Measurements from ENCODE around the gene SHTN1.

The SHTN1 gene

DNA sequence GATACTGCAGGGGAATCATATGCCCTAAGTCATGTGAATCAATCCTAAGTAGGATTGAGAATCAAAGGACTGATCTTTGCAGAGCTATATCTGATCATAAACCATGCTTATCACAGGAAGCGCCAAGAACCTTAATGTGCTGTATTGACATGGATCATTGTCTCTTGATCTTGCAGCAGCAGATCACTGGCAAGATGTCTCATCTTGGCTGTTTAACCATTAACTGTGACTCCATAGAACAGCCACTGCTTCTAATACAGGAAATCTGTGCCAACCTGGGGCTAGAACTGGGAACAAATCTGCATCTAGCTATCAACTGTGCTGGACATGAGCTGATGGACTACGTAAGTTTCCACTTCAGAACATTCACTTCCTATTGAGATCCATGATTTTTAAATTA, 134.0 kb downstream of the SHTN1 start:
- DNase-seq = no peak

DNA sequence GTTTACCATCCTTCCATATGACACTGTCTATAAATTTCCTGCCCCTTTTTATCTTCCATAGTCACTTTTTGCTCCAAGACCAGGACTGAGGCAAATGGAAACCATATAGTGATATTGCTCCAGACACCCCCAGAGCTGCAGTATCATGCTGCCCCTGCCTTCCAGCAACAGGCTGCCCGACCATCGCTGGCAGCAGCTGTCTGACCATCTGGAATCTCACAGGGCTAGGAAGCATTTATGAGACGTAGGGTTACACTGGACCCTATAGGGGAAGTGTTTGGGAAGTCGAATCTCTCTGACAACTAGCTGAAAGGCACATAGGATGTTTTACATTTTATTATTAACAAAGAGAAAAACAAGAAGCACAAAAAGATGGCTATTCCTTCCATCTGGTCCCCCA, 136.3 kb downstream of the SHTN1 start:
- DNase-seq = no peak

DNA sequence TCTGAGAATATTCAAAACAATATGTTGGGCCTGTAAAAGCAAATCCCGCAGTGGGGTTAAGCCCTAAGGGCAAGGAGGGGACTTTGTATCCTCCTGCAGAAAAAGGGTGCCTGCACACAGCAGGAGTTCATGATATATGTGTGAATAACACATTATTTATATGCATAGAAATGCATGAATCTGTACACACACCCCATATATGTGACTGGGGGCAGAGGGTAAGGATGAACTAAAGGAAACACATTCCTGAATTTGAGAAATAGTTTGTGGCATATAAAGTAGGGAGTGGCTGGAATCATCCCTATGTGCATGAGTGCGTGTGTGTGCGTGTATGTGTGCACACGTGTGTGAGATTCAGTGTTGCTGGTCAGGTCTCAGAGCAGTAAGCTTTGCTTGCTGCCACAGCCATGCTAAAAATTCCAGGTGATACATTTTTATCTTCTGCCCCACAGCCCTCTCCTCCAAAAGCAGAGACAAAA, 136.8 kb downstream of the SHTN1 start:
- no peak for DNase-seq

DNA sequence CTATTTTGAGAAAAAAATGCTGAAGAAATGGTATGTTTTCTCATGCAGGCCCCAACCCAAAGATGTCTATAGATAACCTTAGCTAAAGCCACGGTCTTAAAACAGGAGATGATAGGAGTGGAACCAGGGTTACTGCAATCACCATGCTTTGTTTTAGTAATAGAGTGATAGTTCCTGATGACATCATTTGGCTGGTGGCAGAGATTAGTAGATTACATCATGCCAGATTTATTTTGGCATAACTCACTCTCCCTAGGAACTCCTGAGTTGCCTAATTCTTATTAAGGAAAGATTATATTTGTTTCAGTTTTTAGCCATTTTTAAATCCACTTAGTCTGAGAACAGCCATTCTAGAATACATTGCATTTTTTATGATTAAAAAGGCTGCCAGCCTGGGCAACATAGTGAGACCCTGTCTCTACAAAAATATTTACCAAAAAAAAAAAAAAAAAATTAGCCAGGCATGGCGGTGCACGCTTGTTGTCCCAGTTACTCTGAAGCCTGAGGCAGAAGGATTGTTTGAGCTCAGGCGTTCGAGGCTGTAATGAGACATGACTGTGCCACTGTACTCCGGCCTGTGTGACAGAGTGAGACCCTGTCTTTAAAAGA, 137.9 kb downstream of the SHTN1 start:
- DNase-seq = no peak

DNA sequence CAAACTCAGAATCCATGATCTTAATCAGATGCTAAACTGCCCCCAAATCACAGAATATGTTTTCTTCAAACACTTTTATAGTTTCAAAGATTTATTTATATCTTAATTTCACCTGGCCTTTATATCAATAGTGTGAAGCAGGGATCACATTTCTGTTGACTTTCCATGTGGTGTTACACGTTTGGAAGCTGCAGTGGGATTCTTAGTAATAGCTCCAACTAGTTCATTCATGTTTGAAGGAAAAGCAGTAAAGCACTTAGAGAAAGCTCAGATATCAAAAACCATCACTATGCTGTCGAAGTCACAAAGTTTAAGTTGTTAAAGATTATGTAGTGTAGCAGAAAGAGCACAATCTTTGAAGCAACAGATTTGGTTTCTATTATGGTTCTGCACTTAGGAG, 138.9 kb downstream of the SHTN1 start:
- no peak for DNase-seq

DNA sequence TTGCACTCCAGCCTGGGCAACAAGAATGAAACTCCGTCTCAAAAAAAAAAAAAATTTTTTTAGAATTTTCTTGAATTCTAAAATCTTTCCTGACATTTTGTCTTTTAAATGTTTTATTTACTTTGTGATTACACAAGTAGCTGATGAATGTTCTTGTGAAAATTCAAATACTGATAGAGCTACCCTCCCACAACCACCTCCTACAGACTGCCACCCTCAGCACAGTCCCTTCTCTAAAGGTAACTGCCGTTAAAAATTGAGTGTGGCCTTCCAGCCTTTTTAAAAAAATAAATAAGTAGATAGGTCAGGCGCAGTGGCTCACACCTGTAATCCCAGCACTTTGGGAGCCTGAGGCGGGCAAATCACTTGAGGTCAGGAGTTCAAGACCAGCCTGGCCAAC, 140.6 kb downstream of the SHTN1 start:
- no peak for DNase-seq

DNA sequence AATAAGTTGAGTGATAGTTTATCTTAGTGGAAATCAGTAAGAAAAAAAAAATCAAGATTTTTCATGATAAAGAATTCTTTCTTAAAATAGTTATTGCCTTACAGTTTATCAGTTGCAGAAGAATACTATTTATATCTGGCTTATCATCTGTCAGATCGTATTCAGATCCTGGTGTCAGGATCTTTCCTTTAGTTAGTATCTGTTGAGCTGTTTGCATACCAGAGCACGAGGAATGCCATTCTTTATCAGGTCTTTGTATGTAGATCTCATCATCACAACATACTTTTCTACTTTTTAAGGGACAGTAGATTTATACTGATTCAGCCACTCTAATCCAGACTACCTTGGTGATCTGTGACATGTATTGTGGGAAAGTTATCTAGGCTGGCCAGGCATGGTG, 143.2 kb downstream of the SHTN1 start:
- DNase-seq = no peak

DNA sequence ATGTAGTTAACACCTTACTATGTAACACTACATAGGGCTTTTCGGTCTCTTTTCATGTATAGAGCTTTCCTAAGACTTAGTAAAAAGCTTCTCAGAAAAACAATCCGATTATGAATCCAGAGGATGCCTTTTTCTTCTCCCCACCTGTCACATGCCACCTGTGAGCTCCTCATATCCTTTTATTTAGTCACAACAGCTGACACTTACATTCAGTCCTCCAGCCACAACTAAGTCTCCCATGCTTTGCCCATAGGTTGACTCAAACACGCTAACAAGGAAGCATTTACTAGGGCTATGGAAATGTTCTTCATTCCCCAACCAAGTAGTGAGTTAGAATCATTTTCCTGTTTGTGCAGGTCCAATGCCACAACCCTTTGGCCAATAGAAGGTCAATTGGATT, 147.8 kb downstream of the SHTN1 start:
- DNase-seq = no peak

DNA sequence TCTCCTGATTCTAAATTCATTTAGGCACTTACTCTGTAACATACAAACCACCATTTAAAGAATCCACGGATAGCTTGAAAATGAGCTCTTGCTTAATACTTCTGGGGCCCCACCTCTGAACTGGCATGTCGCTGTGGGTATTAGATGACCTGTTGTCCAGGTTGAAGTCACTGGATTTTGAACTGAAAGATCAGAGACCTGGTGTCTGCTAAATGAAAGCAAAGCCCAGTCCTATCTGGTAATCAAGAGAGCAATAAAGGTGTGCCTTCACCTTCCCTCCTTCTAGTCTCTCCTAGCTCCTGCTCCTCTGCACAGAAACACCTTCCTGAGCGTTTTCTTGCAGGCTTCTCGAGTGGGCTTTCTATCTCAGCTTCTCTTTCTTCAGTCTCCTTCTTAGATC, 151.3 kb downstream of the SHTN1 start:
- no peak for DNase-seq

DNA sequence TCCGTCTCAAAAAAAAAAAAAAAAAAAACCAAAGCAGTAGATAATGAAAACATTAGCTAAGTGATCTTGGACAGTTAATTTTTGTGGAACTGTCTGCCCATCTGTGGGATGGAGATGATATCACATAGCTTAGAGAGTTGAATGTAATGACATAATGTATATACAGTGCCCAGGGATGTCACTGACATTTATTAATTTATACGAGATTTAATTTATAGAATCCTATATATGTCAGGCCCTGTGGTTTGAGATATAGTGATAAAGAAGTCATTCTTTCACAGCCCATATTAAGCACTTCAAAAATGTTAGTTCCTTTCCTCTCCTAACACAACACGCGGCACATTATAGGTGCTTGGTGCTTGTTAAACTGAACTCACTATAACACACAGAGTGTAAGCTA, 151.7 kb downstream of the SHTN1 start:
- DNase-seq = no peak

DNA sequence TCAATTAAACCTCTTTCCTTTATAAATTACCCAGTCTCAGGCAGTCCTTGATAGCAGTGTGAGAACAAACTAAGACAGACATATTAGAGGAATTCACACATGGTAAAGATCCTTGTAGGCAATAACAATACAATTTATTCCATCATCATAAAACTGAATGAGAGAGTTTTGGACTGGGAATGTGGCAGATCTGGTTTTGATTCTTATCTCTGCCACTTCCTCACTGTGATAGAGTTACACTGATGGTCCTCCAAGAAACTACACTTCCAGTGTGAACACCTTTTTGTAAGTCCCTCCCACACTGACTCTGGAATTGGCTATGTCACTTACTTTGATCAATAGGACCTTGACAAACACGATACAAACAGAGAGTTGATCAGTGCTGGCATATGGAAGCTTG, 152.7 kb downstream of the SHTN1 start:
- DNase-seq = no peak

DNA sequence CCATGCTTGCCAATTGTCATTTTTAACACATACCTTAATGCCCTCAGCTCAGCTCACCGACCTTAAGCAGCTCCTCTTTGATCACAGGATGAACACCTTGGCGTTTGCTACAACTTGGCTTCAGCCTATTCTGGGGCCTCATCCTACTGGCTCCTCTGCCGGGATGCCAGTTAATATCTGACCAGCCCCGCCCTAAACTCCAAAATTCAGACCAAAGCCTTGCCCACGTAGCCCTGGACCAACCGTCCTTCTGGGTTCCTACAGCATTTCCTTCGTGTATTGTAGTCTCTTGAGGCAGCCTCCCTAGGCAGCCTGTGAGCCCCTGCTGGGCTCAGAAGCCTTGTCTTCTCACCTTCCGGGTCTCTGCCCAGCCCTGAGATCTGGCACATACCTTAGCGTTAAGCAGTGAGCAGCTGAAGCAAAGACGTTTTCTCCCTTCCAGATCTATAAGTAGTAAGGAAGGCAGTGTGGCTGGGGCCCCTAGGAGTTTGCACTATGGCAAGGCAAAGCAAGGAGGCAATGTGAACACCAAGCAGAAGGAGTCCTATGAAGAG, 154.9 kb downstream of the SHTN1 start:
- DNase-seq = no peak

DNA sequence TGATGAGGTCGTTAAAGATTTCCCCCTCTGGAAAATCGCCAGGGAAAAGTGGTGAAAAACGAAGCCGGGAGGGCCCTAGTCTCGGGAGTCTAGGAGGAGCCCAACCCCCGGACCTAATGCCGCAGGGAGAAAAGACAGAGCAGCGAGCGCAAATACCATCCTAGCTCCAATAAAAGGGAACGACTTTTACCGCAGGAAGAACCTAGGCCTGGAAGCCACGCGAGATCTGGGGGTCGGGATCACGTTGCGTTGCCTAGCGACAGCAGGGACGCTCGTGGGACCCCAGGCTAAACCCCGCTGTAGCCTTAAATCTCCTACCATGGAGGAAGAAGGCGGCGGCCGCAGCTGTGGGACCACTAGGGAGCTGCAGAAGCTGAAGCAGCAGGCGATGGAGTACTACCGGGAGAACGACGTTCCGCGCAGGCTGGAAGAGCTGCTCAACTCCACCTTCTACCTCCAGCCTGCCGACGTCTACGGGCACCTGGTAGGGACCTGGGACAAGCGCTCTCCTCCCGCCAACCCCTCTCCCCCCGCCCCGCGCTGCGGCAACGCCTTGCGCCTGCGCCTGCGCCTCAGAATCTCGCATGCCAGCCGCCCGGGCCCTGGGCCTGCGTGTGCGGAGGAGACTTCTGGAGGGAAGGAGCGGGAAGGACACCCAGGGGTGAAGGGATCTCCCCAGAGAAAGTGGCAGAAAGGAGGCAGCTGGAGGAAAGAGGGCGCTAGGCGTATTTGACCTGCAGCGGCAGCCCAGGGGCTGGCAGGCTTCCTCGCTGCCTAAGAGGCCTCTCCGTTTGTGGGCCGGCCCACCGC, 155.5 kb downstream of the SHTN1 start, which contains the start of gene ENO4:
ENO4 (plus strand) TSS at position 252 of the 810 bp plus-strand sequence; CDS start at position 320, 68 bp downstream.
- DNase-seq = peak; percentile 96

DNA sequence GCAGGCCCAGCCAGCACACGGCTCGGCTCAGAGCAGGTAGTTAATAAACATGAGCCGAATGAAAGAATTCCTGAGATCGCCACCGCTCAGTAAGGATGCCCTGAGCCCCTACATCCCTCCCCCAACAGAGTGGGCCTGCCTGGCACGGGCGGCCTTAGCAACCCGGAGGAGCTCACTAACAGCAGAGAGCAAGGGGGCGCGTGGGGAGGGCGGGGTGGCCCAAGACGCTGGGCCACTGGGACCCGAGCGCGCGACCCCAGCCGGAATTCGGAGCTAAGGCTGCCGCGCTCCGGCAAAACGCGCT, 156.1 kb downstream of the SHTN1 start:
- DNase-seq = no peak

DNA sequence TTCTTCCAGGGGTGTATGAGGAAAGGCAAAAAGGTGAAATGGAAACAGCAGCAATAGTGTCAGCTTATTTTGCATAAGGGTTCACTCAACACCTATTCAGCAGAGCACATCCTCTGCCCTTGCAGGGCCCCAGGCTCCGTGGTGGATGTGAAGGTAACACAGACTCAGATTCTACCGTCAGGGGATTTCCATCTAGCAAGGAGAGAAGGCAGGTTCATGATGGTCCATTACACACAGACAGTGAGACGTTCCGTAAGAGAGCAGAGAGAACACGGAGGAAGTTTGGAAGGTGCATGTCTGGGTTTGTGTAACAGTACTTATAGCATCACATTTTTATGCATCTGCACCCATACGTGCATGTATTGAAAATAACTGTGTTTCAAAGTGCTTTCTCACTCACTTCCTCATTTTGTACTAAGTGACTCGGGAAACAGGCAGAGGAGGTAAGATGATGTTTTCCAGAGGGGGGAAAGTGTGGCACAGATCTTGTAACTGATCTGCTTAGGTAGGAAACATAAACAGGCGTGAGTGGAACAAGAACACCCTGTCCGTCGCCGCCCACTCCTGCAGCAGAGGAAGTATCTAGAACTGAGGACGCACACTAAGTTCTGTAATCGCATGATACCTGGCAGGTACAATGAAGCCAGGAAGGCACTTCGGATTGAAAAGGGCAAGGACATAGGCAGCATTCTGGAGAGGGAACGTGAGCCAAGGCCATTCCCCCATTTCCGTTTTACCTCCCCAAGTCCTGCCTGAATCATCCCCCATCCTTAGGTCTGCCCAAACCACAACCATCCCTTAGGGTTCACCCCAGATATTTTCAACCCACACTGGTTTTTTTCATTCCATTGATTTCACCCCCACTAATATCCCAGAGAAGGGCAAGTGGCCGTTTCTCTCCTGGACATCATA, 156.7 kb downstream of the SHTN1 start:
- no peak for DNase-seq

DNA sequence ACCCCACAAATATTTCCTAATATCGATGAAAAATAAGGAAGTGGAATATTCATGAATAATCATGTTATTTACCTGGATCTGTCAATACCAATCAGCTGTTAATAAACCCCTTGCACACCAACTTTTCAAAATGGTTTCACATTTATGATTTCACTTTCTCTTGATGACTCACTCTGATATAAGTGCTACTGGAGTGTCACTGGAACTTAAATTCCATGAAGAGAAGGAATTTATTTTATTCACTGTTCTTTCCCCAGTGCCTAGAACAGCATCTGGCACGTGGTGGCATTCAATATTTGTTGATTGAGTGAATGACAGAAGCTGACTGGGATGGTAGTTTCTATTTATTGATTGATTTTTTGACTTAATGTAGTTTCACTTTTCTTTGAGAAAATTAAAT, 159.2 kb downstream of the SHTN1 start:
- DNase-seq = no peak

DNA sequence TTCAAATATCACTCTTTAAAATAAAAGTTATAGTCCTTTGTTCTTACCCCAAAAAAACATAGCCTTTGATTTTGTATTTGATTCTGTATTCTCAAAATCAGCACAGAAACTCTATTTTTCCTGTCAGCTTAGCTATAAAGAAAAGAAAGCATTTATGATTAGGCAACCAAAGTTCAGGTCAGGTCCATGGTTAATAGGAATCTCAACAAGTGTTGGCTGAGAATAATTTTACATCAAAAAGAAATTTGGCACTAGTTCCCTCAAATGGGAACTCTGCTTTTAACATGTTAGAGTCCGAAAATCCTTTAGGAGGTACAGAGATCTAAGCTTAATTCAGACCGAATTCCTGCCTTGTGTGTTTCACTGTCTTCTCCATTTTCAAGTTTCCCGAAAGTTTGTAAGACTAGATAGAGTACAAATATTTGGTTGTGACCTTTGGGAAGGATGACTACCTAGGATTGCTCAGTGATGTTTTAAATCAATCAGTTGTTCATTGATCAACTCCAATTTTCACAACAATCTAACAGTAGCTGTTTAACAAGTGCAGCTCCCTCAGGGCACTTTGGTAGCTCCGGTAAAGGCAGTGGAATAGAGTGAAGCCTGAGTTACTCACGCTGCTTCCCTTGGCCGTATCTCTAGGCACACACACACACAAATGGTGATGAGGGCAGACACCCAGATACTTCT, 164.5 kb downstream of the SHTN1 start:
- DNase-seq = no peak

DNA sequence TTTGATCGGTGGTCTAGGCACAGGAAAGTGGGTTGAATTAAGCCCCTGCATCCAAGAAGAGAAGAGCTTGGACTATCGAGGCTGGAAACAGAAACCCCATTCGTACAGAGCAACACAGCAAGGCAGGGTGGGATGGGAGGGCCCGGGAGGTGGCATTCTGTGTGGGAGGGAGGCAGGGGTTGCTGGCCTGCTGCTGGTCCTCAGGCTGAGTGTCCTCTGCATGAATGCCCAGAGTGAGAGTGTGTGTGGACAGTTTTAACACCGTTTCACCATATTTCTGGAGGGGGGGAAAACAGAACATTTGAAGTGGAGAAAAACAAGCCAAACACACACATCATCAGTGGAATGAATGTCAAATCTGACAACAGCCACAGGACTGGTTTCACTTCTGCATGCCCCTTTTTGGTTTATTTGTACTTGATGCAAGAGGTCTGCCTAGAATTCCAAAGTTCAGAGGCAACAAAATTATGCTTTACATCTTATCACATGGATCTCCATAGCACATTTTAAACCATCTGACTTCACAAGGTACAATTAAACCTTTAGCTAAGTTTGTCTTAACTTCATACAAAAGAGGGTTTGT, 166.8 kb downstream of the SHTN1 start:
- DNase-seq = no peak

DNA sequence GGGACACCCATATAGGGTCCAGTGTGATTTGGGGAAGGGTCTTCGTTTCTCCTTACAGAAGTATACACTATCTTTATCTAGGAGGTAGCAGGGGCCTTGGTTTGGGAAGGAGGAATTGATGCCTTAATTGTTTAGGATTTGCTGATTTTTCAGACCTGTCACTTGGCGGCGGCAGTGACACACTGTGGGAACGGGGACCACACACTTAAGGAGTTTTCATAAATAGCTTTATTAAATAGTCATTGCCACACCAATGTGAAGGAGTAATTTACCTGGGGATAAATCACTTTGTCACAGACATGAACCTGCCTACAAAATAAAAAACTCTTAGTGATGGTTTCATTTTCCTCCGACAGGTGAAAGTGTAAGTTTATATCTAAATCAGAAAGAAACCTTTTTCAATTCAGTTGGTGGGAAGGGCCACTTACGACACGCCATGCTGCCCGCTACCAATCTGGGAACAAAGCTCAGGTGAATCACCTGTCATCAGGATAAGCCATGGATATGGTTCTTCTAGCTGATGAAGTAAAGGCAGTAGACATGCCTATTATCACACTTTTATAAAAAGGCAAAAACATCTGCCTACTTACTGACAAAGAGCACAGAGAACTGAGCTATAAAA, 168.0 kb downstream of the SHTN1 start:
- no peak for DNase-seq

DNA sequence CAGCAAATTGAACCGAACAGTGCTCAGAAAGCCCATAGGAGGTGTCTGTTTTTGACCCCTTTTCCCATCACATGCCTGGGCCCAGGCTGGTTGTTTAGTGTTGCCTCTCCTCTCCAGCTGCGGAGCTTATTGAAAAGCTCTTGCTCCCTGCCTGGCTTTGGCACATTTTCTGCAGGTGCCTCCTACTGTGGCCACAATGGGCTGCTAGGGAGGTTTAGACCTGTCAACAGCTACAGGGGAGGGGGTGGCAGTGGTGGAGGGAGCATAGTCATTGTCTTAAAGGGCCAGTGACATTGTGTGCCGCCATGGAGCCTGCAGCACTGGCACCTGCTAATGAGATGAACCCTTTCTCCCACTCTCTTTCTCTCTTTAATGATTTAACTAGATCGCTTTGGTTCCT, 168.9 kb downstream of the SHTN1 start:
- no peak for DNase-seq

DNA sequence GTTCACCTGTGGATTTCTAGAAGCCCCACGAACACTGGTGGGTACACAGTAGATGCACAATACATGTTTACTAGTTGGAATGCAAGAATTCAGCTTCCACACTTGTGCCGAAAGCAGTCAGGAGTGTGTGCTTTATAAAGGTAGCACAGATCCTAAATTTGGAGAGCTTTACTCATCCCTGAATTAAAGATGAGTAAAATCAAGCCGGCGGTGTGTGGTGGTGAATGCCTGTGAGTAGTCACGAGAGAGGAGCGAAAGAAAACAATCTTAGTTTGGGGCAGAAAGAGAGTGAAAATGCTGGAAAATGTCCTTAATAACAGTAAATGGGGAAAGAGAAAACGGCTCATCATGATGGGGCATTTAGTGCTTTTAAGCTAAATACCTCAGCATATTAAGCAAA, 169.3 kb downstream of the SHTN1 start:
- no peak for DNase-seq
